Stimulated activated CD8-positive, alpha-beta memory T cell treated with anti-CD3 and anti-CD28 coated beads, Interleukin-4, amount 100 ng/mL, for 1 hour (primary cell): ENCODE measurements around the gene PDE6B.

Experiments
- DNase-seq, 2 donors: peaks; one replicate each; pipeline ENCODE4 v3.0.0-alpha.2; 2020; ENCODE audit warnings: low read depth in 2 of 2, low spot score in 1 of 2

The PDE6B gene

GRCh38 chr4:600850-601515 is 24.4 kb upstream of the PDE6B start:
- DNase-seq: no peak

GRCh38 chr4:601612-602558 is 23.5 kb upstream of the PDE6B start:
- DNase-seq: no peak

GRCh38 chr4:602559-602942 is 22.8 kb upstream of the PDE6B start:
- DNase-seq: no peak

GRCh38 chr4:604131-604530 is 21.2 kb upstream of the PDE6B start:
- DNase-seq: no peak

DNA sequence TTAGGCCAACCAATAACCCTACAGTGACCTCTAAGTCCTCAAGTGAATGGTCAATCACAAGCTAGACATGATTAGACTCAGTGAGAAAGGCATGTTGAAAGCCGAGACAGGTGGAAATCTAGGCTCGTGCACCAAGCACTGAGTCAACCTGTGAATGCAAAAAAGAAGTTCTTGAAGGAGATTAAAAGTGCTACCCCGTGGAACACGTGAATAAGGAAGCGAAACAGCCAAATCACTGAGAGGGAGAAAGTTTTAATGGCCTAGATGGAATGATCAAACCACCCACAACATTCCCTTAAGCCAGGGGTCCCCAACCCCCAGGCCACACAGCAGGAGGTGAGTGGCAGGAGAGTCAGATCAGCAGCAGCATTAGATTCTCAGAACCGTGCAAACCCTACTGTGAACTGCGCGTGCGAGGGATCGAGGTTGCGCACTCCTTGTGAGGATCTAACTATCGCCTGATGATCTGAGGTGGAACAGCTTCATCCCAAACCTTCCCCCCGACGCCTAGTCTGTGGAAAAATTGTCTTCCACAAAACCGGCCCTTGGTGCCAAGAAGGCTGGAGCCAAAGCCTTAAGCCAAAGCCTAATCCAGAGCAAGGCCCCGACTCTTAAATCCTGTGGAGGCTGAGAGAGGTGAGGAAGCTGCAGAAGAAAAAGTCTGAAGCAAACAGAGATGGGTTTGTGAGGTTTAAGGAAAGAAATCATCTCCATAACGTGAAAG is 19.5 kb upstream of the PDE6B start:
- no peak for DNase-seq

- no peak for DNase-seq
Measured at GRCh38 chr4:608236-608635, 17.1 kb upstream of the PDE6B start.

DNA sequence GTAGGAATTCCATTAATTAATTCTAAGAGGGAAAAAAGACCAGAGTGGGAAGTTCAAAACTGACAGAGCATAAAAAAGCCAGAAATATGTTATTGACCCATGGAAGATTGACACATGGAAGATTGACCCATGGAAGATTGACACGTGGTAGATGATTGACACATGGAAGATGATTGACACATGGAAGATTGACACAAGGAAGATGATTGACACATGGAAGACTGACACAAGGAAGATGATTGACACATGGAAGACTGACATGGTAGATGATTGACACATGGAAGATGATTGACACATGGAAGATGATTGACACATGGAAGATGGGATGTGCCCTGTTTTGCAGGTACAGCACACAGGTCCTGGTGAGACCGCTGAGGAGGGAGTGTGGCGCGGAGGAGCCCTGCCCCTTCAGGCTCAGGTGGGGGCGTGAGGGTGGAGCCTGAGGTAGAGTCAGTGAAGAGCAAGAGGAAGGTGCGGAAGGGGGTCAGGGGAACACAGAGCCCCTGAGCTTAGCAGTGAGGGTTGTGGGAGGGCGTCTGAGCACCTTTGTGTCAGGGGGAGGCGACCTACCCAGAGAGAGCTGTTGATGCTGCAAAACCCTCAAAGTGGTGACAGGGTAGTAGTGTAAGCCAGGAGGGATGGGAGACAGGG is 15.8 kb upstream of the PDE6B start:
- no peak for DNase-seq

DNA sequence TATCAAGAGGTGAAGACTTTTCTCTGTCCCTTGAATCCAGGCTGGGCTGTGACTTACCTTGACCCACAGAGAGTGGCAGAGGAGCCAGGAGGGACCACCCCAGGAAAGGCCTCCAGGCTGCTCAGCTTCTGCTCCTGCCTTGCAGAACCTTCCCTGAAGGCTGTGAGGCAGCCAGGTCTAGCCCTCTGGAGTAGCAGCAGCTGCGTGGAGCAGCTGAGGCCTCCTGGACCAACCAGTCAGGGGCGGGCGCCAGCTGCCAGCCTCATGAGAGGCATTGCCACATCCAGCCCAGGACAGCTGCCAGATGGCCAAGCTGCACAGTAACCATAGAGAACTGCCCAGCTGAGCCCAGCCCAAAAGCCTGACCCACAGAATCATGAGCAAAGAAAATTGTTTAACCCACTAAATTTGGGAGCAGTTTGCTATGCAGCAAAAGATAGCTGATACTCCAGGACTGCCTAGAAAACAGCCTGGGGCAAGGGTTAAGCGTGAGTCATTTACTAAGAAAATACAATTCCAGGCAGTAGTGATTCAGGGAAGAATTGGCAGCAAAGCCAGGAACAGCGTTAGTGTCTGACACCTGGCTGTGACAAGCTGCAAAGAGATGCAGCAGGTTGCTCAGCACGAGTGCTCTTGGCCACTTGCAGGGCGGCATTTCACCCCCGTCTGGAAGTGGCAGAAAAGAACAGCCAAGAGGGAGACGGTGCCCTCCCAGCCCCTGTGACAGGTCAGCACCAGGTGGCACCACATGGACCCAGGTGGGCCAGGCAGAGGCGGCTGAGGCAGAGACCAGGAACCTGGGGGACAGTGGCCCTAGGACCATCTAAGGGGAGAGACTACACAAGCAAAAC is 14.7 kb upstream of the PDE6B start:
- no peak for DNase-seq

DNA sequence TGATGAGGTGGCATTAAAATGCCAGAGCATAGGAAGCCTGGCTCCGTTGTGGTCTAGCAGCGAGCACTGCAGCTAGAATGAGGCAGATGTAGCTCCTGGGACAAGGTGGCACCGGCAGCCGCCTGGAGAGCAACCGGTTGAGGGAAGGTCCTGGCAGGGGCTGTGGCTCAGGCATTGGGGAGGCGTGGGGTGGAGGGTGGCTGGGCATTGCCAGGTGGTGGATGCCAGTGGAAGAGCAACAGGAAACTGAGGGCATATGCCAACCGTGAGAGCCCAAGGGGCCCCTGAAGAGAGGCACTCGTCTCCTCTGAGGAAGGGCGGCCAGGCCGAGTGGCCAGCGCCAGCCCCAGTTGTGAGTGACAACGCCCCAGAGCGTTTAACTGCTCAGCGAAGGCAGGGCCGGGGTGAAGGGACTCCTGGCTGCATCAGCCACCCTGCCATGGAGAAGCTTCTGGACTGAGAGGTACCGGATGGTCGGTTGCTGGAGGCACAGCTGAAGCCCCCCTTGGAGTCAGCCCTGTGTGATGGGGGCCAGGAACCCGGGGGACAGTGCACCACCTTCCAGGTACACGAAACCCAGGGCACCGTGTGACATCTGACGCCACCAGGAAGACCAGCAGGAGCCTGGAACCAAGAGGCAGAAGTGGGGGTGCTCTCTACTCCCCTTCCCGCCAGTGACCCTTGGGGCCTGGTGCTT is 13.2 kb upstream of the PDE6B start:
- DNase-seq: no peak

GRCh38 chr4:612749-613125 is 12.6 kb upstream of the PDE6B start:
- DNase-seq: no peak

- DNase-seq: no peak
Measured at GRCh38 chr4:613126-613525, 12.2 kb upstream of the PDE6B start.

DNA sequence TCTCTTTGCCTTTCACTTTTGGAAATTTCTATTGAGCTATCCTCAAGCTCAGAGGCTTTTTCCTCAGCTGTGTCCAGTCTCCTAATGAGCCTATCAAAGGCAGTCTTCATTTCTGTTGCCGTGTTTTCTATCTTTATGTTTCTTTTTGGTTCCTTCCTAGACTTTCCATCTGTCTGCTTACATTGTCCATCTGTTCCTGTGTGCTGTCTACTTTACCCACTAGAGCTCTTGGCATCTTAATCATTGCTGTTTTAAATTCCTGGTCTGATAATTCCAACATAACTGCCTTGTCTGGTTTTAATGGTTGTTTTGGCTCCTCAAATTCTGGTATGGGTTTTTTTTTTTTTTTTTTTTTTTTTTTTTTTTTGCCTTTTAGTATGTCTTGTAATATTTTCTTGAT is 9.3 kb upstream of the PDE6B start:
- no peak for DNase-seq

- no peak for DNase-seq
Measured at GRCh38 chr4:616911-617643, 8.3 kb upstream of the PDE6B start.

DNA sequence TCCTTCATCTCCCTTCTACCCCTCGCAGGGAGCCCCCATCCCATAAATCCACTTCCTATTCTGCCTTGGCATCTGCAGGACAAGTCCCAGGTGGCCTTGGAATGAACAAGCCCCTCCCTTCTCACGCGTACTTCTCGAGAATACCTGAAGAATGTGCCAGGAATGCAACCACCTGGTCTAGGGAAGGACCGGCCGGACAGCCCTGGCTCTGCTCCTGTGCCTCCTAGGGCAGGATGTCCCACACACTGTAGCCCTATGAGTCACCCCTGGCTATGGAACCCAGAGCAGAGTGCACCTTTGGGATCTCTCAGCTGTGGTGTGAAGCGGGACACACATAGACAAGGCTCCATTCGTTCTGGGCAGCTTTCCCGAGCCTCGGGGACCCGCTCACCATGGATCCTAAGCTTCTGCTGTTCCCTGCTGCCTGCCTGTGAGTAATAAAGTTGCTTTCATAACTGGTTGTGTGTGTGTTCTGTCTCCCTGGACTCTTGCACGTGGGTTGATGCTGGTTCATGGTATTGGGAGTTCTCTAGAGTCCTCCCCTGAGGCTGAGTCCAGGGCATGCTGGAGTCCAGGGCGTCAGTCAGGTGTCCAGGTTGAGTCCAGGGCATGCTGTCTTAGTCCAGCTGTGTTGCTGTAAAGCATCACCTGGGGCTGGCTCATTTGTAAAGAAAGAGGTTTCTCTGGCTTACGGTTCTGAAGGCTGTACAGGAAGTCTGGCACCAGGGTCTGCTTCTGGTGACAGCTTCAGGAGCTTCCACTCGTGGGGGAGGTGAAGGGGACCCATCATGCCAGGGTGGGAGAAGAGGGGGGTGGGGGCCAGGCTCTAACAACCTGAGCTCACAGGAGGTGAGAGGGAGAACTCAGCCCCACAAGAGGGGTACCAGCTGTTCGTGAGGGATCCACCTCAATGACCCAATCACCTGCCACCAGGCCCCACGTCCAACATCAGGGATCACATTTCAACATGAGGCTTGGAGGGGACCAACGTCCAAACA is 7.4 kb upstream of the PDE6B start:
- DNase-seq: no peak

DNA sequence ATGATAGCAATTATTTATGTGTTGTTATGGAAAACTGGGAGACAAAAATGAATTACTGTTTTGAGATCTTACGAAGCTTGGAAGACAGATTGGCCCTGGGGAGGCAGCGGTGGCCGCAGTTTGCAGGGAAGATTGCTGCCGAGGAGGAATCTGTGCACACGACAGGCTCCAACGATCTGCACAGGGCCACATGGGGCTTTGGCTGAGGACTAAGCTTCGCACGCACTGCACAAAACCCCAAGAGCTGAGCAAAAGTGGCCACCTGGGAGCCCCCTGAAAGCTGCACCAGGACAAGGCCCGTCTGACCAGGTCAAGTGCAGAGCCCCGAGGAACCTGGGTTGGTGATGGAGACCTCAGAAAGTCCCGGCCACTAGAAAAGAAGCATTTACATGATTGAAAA is 5.2 kb upstream of the PDE6B start:
- DNase-seq: no peak

GRCh38 chr4:620851-621261 is 4.5 kb upstream of the PDE6B start:
- no peak for DNase-seq

DNA sequence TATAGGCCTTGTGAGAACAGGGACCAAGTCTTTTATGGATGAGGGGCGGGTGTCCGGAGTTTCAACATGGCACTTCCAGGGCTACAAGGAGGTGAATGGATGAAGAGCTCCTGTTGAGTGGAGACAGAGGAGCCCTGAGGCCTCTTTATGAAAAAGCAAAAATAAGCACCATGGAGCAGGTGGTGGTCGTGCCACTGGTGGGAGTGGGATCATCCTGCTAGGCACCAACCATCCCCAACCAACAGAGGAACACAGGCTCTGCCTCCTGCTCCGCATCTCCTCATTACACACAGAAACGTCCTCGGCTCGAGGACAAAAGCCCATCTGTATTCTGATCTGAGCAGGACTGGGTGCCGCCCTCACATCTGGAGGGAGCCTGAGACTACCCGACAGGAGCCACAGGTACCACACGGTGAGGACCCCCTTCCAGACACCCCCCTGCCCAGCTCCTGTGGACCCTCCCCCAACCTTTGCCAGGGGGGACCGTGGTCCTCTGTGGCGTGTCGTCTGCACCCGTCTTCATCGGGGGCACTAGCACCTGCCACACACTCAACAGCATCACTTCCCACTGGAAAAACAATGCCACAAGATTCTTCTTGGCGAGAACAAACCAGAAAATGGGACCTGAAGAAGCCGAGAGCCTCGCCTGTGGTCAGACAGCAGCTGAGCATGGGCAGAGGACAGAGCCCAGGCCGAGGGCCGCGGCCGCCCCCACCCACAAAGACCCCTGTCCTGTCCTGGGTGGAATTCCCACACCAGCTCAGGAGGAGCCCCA is 3.9 kb upstream of the PDE6B start:
- DNase-seq: no peak
